GM23338 (cell line): ENCODE results near the gene SGK1. TPM values are rescaled to one million over a fixed set of nuclear protein-coding genes. Genes with fewer than 3 reads are reported as not detected.

Experiments
- ATAC-seq: fragments of 200-7000 bp; cut with Tn5 transposase; 3 replicates; pipeline ENCODE4 v1.9.1; 2020
- DNase-seq: peaks from one replicate; pipeline ENCODE4 v3.0.0-alpha.2; 2015; ENCODE audit warnings: low spot score
- H2AFZ ChIP-seq: fragments of 200-600 bp; sonication (generic); 2 replicates; pipeline ENCODE4 v1.8.0; 2016; ENCODE audit warnings: antibody characterized with exemption, mild to moderate bottlenecking, moderate library complexity
- H3F3A ChIP-seq: fragments of 200-600 bp; sonication (generic); replicated peaks from 2 replicates; pipeline ENCODE4 v1.8.0; 2017; ENCODE audit warnings: antibody characterized with exemption, mixed run types, low read depth
- H3K27ac ChIP-seq: fragments of 200-600 bp; sonication (generic); 2 replicates; pipeline ENCODE4 v1.6.1; 2016; ENCODE audit warnings: low read depth
- H3K27me3 ChIP-seq: fragments of 200-600 bp; sonication (generic); 2 replicates; pipeline ENCODE4 v1.8.0; 2016; ENCODE audit warnings: mild to moderate bottlenecking, mixed run types, moderate library complexity; ENCODE audit not compliant: insufficient read depth
- H3K36me3 ChIP-seq: fragments of 200-600 bp; sonication (generic); 2 replicates; pipeline ENCODE4 v1.8.0; 2016; ENCODE audit warnings: mild to moderate bottlenecking; ENCODE audit not compliant: insufficient read depth
- H3K4me1 ChIP-seq: fragments of 200-600 bp; sonication (generic); 2 replicates; pipeline ENCODE4 v1.8.0; 2016; ENCODE audit warnings: mild to moderate bottlenecking, moderate library complexity; ENCODE audit not compliant: insufficient read depth
- H3K4me2 ChIP-seq: fragments of 200-600 bp; sonication (generic); 2 replicates; pipeline ENCODE4 v1.7.1; 2017; ENCODE audit warnings: mixed run types
- H3K4me3 ChIP-seq: fragments of 200-600 bp; sonication (generic); 2 replicates; pipeline ENCODE4 v1.6.1; 2016; ENCODE audit warnings: mixed run types
- H3K79me2 ChIP-seq: fragments of 200-600 bp; sonication (generic); replicated peaks from 2 replicates; pipeline ENCODE4 v1.8.0; 2017; ENCODE audit warnings: mild to moderate bottlenecking; ENCODE audit not compliant: insufficient read depth
- H3K9me2 ChIP-seq: fragments of 200-600 bp; sonication (generic); 2 replicates; pipeline ENCODE4 v1.8.0; 2017; ENCODE audit not compliant: insufficient read depth
- H4K20me1 ChIP-seq: fragments of 200-600 bp; sonication (generic); replicated peaks from 2 replicates; pipeline ENCODE4 v1.8.0; 2017; ENCODE audit warnings: mild to moderate bottlenecking; ENCODE audit not compliant: insufficient read depth
- H3K27ac Mint-ChIP-seq: 2 replicates; pipeline ENCODE4 v1.8.0; 2020; ENCODE audit warnings: inconsistent platforms, mild to moderate bottlenecking, moderate library complexity, mixed read lengths
- H3K27me3 Mint-ChIP-seq: 3 replicates; pipeline ENCODE4 v1.8.0; 2022; ENCODE audit warnings: low read depth, mild to moderate bottlenecking, moderate library complexity, mixed read lengths, inconsistent platforms; ENCODE audit not compliant: insufficient read depth, poor library complexity
- H3K36me3 Mint-ChIP-seq: 3 replicates; pipeline ENCODE4 v1.8.0; 2021; ENCODE audit warnings: low read depth, mild to moderate bottlenecking, inconsistent platforms, moderate library complexity, mixed read lengths
- H3K4me1 Mint-ChIP-seq: 3 replicates; pipeline ENCODE4 v1.8.0; 2020; ENCODE audit warnings: mild to moderate bottlenecking, inconsistent platforms, mixed read lengths
- H3K4me3 Mint-ChIP-seq: 3 replicates; pipeline ENCODE4 v1.8.0; 2021; ENCODE audit warnings: moderate library complexity, mild to moderate bottlenecking, inconsistent platforms, mixed read lengths
- H3K9me3 Mint-ChIP-seq: 3 replicates; pipeline ENCODE4 v1.8.0; 2020; ENCODE audit warnings: moderate library complexity, mild to moderate bottlenecking, inconsistent platforms, mixed read lengths
- CREB1 ChIP-seq: fragments of 250-450 bp; sonication (Bioruptor Pico); IDR thresholded peaks from 2 replicates; pipeline ENCODE4 v1.5.0; 2020; ENCODE audit warnings: low read depth, mild to moderate bottlenecking, moderate library complexity
- ETS1 ChIP-seq: IDR thresholded peaks from 2 replicates; pipeline ENCODE4 v1.6.1; 2016; ENCODE audit warnings: antibody characterized with exemption
- EZH2 ChIP-seq: fragments of 200-600 bp; sonication (generic); IDR thresholded peaks from one replicate; pipeline ENCODE4 v1.8.0; 2017; ENCODE audit warnings: antibody characterized with exemption, mild to moderate bottlenecking, low read depth; ENCODE audit not compliant: unreplicated experiment
- NANOG ChIP-seq: IDR thresholded peaks from 2 replicates; pipeline ENCODE4 v1.6.1; 2016; ENCODE audit warnings: antibody characterized with exemption, borderline replicate concordance
- POLR2AphosphoS5 ChIP-seq: IDR thresholded peaks from 2 replicates; pipeline ENCODE4 v1.6.1; 2016; ENCODE audit warnings: antibody characterized with exemption, low read depth
- STAT1 ChIP-seq: IDR thresholded peaks from one replicate; pipeline ENCODE4 v1.6.1; 2016; ENCODE audit warnings: antibody characterized with exemption; ENCODE audit not compliant: unreplicated experiment
- ZNF114 ChIP-seq: fragments of 250-450 bp; sonication (Bioruptor Pico); IDR thresholded peaks from 2 replicates; pipeline ENCODE4 v1.5.0; 2020; ENCODE audit warnings: mild to moderate bottlenecking, moderate library complexity
- ZNF462 ChIP-seq: fragments of 250-450 bp; sonication (Bioruptor Pico); IDR thresholded peaks from 2 replicates; pipeline ENCODE4 v1.5.0; 2020; ENCODE audit warnings: mild to moderate bottlenecking, moderate library complexity
- polyA plus RNA-seq: library from polyadenylated mRNA; unstranded; fragments of >200 nt; fragmentation: Nextera tagmentation; extraction: Ambion mirVana; gene quantifications from 2 replicates; pipeline ENCODE4 v1.2.1, GENCODE V29; 2016
- total RNA-seq: library from RNA; depleted of rRNA; stranded (reverse); fragments of >200 nt; shearing (Covaris generic); gene quantifications from 2 replicates; pipeline ENCODE4 v1.2.3, GENCODE V29; 2014
- TF ChIP-seq, protein P1 (sequence below), 2 experiments: fragments of 200-600 bp in 1 of 2; sonication (generic) in 1 of 2; conservative IDR thresholded peaks; 2 replicates each; pipeline versions ENCODE4 v1.5.1 to v1.6.1; 2016 to 2017; ENCODE audit warnings: antibody characterized with exemption in 2 of 2, low read depth in 2 of 2, mild to moderate bottlenecking in 2 of 2, moderate library complexity in 1 of 2

Gene SGK1
- total and polyA plus RNA-seq, 2 experiments from 2014 or later: 16.3 to 37.2 TPM

DNA sequence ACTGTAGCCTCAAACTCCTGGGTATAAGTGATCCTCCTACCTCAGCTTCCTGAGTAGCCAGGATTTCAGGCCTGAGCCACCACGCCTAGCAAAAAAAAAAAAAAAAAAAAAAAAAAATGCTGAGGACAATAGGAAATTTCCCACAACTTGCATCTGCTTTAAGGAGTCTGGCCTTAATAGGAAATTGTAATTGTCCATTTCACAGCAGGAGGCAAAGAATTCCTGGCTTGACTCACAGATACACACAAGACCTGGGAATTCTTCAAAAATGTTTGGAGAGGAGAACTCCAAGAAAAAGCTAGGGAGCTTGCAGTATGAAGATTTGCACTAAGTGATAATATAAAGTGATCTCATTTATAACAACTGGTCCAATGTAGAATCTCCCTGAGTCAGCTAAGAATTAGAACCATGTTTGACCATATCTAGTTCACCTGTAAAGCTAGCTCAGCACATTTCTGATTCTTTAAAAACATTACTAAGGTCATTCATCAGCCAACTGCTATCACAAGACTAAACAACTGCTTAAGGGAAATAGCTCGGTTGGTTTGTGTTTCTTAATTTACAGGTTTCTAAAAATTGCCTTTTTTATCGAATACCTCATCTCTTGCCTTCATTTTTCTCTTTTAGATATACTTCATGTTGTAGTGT is 185.3 kb downstream of the SGK1 start (continued):
- TF ChIP-seq EZH2 (no peak), NANOG (no peak), CREB1 (CRISPR knock-in tag) (no peak), ZNF114 (CRISPR knock-in tag) (no peak)
- TF ChIP-seq, protein P1, sequence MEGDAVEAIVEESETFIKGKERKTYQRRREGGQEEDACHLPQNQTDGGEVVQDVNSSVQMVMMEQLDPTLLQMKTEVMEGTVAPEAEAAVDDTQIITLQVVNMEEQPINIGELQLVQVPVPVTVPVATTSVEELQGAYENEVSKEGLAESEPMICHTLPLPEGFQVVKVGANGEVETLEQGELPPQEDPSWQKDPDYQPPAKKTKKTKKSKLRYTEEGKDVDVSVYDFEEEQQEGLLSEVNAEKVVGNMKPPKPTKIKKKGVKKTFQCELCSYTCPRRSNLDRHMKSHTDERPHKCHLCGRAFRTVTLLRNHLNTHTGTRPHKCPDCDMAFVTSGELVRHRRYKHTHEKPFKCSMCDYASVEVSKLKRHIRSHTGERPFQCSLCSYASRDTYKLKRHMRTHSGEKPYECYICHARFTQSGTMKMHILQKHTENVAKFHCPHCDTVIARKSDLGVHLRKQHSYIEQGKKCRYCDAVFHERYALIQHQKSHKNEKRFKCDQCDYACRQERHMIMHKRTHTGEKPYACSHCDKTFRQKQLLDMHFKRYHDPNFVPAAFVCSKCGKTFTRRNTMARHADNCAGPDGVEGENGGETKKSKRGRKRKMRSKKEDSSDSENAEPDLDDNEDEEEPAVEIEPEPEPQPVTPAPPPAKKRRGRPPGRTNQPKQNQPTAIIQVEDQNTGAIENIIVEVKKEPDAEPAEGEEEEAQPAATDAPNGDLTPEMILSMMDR (conservative IDR thresholded peaks at IDR 0.05; ENCODE audit: low read depth in 2 of 2): no peak

DNA sequence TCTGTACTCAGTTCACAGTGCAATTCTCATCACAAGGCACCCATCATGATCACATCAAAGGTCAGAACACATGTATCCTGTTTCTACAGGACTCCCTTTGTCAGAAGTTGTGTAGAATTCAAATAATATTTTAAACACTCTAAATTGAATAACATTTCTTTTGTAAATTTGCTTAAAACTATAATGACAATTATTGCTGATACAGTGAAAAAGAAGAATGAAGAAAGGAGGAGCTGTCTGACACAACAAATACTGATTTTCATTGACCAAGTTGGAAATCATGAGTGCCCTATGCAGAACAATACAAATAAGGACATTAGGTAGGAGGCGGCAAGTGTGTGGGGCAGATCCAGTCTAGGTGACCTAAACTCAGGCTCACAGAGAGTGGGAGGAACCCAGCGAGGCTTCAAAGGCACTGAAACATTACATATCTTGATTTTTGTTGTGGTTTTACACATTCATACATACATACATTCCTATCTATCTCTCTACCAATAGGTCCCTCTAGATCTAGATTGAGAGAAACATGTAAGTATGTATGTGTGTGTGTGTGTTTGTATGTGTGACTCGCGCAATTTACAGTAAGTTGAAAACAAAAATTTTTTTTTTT is 186.3 kb downstream of the SGK1 start:
- Mint-ChIP-seq H3K36me3 (peaks cover 3% of the 10 kb centered on the region; the same call in 1 of the 3 replicates), H3K4me1 (no peaks in the 10 kb centered on the region), H3K9me3 (peaks cover 3% of the 10 kb centered on the region; the same call in 1 of the 3 replicates), H3K4me3 (no peak overlapping the region), H3K27me3 (no peaks in the 10 kb centered on the region), H3K27ac (no peak overlapping the region)
- no peaks in the 10 kb centered on the region for H4K20me1 ChIP-seq
- H3K9me2 ChIP-seq: no peaks in the 10 kb centered on the region
- H2AFZ ChIP-seq: no peak overlapping the region
- no peaks in the 10 kb centered on the region for H3F3A ChIP-seq
- no peak overlapping the region for H3K4me2 ChIP-seq
- no peaks in the 10 kb centered on the region for H3K36me3 ChIP-seq
- DNase-seq (no peak), ATAC-seq (no peak)
- no peaks in the 10 kb centered on the region for H3K4me1 ChIP-seq
- TF ChIP-seq, protein P1 (conservative IDR thresholded peaks at IDR 0.05; ENCODE audit: low read depth in 2 of 2): no peak
- TF ChIP-seq EZH2: no peak
- no peak for TF ChIP-seq POLR2AphosphoS5
- TF ChIP-seq ZNF462 (CRISPR knock-in tag): no peak
- no peak for TF ChIP-seq STAT1
- TF ChIP-seq ETS1: no peak
- TF ChIP-seq ZNF114 (CRISPR knock-in tag): no peak
- H3K27ac ChIP-seq: no peak overlapping the region
- H3K79me2 ChIP-seq: no peaks in the 10 kb centered on the region
- H3K27me3 ChIP-seq: no peaks in the 10 kb centered on the region
- no peak overlapping the region for H3K4me3 ChIP-seq
